ENCODE data around the gene HES2. TPM values are rescaled to one million over a fixed set of nuclear protein-coding genes. Genes with fewer than 3 reads are reported as not detected.

HES2 gene
- polyA plus RNA-seq, 2 of the 4 experiments (the other 2 are of a cell fraction): 0.75 to 1.8 TPM

DNA sequence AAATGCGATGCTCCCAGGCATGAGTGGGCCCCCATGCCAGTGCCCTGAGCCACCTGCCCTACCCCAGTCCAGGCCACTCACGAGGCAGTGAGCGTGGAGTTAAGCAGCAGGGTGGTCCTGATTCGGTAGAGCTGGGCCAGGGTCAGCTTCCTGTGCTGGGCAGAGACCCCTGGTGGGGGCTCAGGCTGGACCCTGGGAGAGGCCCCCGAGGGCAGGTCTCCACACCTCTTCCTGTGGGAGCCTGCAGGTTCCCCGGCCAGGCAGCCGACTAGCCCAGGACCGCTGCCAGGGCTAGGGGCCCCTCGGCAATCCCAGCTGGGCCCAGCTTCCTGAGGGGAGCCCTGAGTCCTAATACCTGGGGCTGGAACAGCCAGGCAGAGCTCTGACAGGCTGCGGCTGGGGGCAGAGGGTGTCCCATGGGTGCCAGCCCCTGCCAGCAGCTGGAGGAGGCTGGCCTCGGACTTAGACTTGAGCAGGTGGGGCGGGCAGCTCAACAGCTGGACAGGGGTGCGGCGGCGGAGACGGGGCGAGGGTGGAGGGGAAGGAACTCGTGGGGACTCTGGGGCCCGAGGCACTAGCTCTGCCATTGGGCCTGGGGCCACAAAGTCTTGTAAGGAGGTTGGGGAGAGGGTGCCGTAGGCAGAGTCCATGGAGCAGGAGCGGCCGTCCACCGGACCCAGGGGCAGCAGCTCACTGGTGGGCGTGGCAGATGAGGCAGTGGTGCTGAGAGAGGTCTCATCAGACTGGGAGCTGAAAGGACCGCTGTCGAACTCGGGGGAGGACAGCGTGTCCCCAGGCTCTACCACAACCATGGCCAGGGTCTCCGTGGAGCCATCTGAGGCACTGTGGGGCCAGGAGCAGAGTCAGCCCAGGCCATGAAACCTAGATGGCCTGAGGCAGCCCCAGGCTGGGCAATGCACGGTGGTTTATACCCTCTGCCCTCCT is 48.3 kb upstream of the HES2 start (continued):
- TF ChIP-seq, protein P1, sequence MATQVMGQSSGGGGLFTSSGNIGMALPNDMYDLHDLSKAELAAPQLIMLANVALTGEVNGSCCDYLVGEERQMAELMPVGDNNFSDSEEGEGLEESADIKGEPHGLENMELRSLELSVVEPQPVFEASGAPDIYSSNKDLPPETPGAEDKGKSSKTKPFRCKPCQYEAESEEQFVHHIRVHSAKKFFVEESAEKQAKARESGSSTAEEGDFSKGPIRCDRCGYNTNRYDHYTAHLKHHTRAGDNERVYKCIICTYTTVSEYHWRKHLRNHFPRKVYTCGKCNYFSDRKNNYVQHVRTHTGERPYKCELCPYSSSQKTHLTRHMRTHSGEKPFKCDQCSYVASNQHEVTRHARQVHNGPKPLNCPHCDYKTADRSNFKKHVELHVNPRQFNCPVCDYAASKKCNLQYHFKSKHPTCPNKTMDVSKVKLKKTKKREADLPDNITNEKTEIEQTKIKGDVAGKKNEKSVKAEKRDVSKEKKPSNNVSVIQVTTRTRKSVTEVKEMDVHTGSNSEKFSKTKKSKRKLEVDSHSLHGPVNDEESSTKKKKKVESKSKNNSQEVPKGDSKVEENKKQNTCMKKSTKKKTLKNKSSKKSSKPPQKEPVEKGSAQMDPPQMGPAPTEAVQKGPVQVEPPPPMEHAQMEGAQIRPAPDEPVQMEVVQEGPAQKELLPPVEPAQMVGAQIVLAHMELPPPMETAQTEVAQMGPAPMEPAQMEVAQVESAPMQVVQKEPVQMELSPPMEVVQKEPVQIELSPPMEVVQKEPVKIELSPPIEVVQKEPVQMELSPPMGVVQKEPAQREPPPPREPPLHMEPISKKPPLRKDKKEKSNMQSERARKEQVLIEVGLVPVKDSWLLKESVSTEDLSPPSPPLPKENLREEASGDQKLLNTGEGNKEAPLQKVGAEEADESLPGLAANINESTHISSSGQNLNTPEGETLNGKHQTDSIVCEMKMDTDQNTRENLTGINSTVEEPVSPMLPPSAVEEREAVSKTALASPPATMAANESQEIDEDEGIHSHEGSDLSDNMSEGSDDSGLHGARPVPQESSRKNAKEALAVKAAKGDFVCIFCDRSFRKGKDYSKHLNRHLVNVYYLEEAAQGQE (IDR thresholded peaks at IDR 0.05): no peak
- TF ChIP-seq MAZ (IDR thresholded peaks at IDR 0.05; ENCODE audit: borderline replicate concordance, low read depth, low read length): no peak
- no peak for TF ChIP-seq HOXA7 (CRISPR knock-in tag; IDR thresholded peaks at IDR 0.05)
- no peak for TF ChIP-seq ZNF302 (CRISPR knock-in tag; IDR thresholded peaks at IDR 0.05)
- TF ChIP-seq GATA3 (IDR thresholded peaks at IDR 0.05; ENCODE audit: borderline replicate concordance): no peak
- TF ChIP-seq, protein P2, sequence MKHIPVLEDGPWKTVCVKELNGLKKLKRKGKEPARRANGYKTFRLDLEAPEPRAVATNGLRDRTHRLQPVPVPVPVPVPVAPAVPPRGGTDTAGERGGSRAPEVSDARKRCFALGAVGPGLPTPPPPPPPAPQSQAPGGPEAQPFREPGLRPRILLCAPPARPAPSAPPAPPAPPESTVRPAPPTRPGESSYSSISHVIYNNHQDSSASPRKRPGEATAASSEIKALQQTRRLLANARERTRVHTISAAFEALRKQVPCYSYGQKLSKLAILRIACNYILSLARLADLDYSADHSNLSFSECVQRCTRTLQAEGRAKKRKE (CRISPR knock-in tag; IDR thresholded peaks at IDR 0.05; ENCODE audit: low read depth): no peak
- TF ChIP-seq, protein P3, sequence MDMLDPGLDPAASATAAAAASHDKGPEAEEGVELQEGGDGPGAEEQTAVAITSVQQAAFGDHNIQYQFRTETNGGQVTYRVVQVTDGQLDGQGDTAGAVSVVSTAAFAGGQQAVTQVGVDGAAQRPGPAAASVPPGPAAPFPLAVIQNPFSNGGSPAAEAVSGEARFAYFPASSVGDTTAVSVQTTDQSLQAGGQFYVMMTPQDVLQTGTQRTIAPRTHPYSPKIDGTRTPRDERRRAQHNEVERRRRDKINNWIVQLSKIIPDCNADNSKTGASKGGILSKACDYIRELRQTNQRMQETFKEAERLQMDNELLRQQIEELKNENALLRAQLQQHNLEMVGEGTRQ (IDR thresholded peaks at IDR 0.05): no peak

DNA sequence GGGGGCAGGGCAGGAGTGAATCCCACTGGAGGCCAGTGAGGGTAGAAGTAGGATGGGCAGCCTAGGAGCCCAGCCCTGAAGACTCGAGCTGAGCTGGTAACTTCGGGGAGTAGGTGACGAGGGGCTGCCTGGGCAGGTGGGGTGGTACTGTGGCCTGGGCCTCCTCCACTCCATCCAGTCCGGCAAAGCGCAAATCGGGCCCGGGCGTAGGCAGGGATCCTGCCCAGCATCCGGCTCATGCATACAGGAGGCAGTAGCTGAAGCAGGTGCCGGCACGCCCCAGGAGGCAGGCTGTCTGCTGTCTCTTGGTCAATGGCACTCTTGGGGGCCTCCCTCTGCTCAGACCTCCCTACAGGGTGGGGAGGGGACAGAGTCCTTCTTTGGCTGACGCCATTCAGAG is 47.5 kb upstream of the HES2 start:
- CTCF ChIA-PET: interaction anchor here (0.6 to 3.2 kb wide), 5 partner anchors 14 to 142 kb away, joined by 3 to 11 read pairs (median 3); no protein-coding TSS in a partner anchor

More for the DNA sequence above, 47.5 kb upstream of the HES2 start:
- Histone ChIP-seq H3K27ac (no peak overlapping the region), H3K4me1 (no peaks in the 10 kb centered on the region; the same call in 2 of the 3 replicates), H3K4me2 (no peak overlapping the region), H3K9me3 (no peaks in the 10 kb centered on the region), H3K4me3 (no peak overlapping the region)
- 87% methylated on average over 10 of the region's 12 CpGs for whole genome bisulfite sequencing (ENCODE audit: missing lambda C conversion rate)
- TF ChIP-seq ZNF302 (CRISPR knock-in tag; IDR thresholded peaks at IDR 0.05) (no peak), CBX2 (IDR thresholded peaks at IDR 0.05; ENCODE audit: borderline replicate concordance, low read depth) (no peak), POLR2A (IDR thresholded peaks at IDR 0.05; ENCODE audit: low read length) (no peak), TP53 (CRISPR knock-in tag; IDR thresholded peaks at IDR 0.05) (no peak), MAFK (IDR thresholded peaks at IDR 0.05; ENCODE audit: partially characterized antibody) (no peak), HOXA7 (CRISPR knock-in tag; IDR thresholded peaks at IDR 0.05) (no peak), CBX8 (IDR thresholded peaks at IDR 0.05) (no peak), PHF8 (IDR thresholded peaks at IDR 0.05; ENCODE audit: borderline replicate concordance, low read depth) (no peak), NR3C1 (IDR thresholded peaks at IDR 0.05) (no peak), EP300 (IDR thresholded peaks at IDR 0.05) (no peak), HOXB13 (CRISPR knock-in tag; IDR thresholded peaks at IDR 0.05; ENCODE audit: low read depth) (no peak), MAZ (IDR thresholded peaks at IDR 0.05; ENCODE audit: borderline replicate concordance, low read depth, low read length) (no peak), TFCP2L1 (CRISPR knock-in tag; IDR thresholded peaks at IDR 0.05) (no peak), FOSB (CRISPR knock-in tag; IDR thresholded peaks at IDR 0.05) (no peak)
- TF ChIP-seq, protein P3 (IDR thresholded peaks at IDR 0.05): no peak
- TF ChIP-seq, protein P4, sequence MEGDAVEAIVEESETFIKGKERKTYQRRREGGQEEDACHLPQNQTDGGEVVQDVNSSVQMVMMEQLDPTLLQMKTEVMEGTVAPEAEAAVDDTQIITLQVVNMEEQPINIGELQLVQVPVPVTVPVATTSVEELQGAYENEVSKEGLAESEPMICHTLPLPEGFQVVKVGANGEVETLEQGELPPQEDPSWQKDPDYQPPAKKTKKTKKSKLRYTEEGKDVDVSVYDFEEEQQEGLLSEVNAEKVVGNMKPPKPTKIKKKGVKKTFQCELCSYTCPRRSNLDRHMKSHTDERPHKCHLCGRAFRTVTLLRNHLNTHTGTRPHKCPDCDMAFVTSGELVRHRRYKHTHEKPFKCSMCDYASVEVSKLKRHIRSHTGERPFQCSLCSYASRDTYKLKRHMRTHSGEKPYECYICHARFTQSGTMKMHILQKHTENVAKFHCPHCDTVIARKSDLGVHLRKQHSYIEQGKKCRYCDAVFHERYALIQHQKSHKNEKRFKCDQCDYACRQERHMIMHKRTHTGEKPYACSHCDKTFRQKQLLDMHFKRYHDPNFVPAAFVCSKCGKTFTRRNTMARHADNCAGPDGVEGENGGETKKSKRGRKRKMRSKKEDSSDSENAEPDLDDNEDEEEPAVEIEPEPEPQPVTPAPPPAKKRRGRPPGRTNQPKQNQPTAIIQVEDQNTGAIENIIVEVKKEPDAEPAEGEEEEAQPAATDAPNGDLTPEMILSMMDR (IDR thresholded peaks at IDR 0.05): no peak
- TF ChIP-seq, protein P2 (CRISPR knock-in tag; IDR thresholded peaks at IDR 0.05; ENCODE audit: low read depth): no peak
- TF ChIP-seq, protein P5, sequence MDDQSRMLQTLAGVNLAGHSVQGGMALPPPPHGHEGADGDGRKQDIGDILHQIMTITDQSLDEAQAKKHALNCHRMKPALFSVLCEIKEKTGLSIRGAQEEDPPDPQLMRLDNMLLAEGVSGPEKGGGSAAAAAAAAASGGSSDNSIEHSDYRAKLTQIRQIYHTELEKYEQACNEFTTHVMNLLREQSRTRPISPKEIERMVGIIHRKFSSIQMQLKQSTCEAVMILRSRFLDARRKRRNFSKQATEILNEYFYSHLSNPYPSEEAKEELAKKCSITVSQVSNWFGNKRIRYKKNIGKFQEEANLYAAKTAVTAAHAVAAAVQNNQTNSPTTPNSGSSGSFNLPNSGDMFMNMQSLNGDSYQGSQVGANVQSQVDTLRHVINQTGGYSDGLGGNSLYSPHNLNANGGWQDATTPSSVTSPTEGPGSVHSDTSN (IDR thresholded peaks at IDR 0.05): no peak
- TF ChIP-seq, protein P1 (IDR thresholded peaks at IDR 0.05): no peak
- no peak for DNase-seq (ENCODE audit: low read depth in 1 of 2, low spot score in 1 of 2)
- no peak for FAIRE-seq
- ATAC-seq: no peak
- POLR2A ChIA-PET: no interaction called here

Measured in A549 (cell line).